Stimulated activated CD4-positive, alpha-beta T cell treated with anti-CD3 and anti-CD28 coated beads, Interleukin-1b, Interleukin-23, amount 100 ng/mL, for 24 hours (primary cell): ENCODE measurements around the gene ZBTB16.

ENCODE experiments used
- DNase-seq, 4 experiments: peaks; one replicate each; pipeline ENCODE4 v3.0.0-alpha.2; 2020; ENCODE audit warnings: low read depth in 4 of 4, low spot score in 1 of 4

ZBTB16 gene

GRCh38 chr11:114081641-114082414 lies 22.3 kb downstream of the ZBTB16 start:
- no peak for DNase-seq

DNA sequence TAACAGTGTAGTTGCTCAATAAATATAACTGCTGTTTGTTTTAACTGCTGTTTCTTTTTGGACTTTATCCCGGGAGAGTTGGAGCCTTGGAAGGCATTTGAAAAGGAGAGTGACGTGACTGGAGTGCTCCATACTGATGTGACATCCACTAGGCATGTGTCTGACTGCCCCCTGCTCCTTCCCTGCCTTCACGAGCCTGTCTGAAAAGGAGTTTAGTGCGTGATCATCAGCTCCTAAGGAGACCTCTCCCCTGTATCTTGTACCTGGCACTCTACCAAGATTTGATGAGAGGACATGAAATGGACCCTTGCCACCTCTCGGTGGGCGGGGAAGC lies 22.9 kb downstream of the ZBTB16 start:
- no peak for DNase-seq

- no peak for DNase-seq
Observed at GRCh38 chr11:114082767-114083181, 23.3 kb downstream of the ZBTB16 start.

DNA sequence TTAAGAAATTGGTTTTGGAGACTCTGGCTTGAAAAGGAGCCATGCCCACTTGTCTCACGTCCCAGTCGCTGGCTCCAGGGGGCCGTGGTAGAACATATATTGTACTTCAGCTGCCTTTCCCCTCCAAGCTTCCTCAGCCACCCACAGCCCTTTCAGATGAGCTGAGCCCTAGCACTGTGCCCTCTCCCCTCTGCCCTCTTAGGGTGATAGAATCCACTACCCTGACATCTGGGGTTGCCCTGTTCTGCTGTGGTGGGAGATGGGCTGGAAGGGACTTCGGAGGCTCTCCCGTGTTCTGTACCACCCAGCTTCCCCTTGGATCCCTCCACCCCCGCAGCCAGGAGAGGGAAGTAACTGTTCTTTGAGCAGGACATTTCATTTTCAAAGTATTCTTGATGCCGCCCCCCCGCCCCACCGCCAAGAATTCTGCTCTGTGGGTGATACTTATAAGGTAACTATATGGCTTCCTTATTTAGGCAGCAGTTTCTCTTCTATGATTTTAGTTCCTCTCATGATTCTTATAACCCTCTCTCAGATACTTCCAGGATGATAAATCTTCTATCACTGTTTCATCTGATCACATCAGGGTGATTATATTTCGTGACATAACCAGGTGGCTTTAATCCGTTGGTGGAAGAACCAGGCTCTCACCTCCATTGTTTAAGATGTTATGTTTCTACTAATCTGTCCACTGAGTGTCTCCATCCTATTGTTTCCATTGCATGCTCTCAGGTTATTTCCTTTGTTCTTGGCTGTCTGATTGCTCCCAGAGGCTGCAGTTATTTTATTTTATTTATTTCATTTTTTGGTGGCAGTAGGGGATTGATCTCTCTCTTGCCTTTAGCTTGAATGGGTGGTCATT lies 24.1 kb downstream of the ZBTB16 start:
- DNase-seq: no peak

- DNase-seq: no peak
Observed at GRCh38 chr11:114084414-114084813, 24.9 kb downstream of the ZBTB16 start.

DNA sequence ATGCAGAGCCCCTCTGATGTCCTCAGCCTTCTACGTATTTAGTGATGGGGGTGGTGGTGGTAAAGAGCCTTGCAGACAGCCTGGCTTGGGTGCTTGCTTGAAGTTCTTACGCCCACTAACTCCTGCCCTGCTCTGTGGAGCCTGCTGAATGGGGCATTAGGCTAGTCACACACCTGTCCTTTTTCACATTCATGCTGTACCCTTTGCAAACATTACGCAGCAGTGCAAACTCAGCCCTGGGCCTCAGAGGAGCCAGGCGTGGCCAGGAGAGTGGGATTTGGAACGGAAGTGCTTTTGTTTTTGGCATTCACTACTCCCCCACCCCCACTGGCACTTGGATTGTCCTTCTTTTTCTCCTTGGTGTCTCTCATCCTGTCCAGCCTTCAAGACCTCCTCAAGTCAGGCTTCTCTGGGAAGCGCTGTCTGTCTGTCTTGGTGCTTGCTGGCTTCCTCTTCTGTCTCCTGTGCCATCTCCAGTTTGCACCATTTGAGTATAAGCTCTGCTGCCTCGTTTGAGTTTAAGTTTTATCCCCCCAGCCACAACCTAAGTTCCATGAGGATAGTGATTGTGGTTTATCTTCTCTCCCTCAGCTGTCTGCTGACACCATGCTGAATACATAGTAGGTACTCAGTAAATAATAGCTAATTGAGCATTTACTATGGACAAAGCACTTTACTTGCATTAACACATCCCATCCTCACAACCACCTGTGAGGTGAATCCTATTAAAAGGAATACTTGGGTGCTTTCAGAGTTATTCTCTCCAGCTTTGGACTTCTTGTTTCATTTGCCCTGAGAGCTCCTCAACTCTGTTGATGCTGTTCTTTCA lies 26.7 kb downstream of the ZBTB16 start:
- no peak for DNase-seq

DNA sequence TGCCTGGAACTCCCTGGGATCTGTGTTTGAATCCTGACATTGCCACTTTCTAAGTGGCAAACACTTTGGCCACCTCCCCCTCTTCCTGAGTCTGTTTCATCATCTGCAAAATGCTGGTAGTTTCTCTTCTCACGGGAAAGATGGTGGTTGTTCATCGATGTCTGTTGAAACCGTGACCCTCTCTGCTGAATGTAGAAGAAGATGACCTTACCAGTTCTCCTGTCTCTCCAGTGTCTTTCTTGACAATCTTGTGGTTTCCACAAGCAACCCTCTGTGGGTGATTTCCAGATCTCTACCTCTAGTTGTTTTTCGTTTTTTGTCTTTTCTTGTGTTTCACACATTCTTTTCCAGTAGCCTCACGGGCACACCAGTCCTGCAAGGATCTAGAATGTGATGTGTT lies 27.5 kb downstream of the ZBTB16 start:
- no peak for DNase-seq

GRCh38 chr11:114088216-114088615 lies 28.7 kb downstream of the ZBTB16 start:
- DNase-seq: no peak

DNA sequence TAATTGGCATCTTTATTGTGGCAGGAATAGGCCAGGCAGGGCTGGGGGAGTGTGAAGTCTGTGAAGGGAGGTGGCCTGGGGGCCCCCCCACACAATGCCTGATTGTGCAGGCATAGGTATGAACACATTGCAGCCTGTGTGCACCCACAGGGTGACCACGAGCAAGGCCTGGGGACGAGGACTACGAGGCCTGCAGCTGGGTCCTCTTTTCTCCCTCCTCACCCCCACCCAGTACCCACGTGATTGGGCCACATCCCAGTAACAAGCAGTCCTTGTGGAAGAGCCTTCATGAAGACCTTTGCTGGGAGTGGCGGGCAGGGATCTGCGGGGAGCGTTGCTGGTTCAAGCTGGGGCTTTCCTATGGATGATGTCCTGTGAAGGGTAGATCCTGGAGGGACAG lies 29.3 kb downstream of the ZBTB16 start:
- no peak for DNase-seq

DNA sequence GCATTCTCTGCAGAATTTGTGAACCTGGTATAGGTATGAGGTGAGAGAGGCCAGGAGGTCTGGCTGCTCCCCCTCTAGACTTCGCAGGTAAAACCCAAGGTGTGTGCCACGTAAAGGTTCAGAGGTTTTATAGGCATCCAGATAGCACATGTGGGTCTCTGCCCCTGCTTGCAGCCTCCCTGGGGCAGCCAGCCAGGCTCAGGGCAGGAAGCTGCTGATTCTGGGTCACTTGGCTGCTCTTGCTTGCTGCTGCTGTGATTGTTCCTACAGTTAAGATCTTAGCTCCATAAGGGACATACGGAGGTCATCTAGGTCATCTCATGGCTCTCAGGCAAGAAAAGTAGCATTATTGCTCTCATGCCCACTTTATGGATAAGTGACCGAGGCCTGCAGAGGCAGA lies 30.2 kb downstream of the ZBTB16 start:
- DNase-seq: no peak

GRCh38 chr11:114090225-114090910 lies 30.9 kb downstream of the ZBTB16 start:
- DNase-seq: no peak

- no peak for DNase-seq
Observed at GRCh38 chr11:114090976-114091375, 31.5 kb downstream of the ZBTB16 start.

DNA sequence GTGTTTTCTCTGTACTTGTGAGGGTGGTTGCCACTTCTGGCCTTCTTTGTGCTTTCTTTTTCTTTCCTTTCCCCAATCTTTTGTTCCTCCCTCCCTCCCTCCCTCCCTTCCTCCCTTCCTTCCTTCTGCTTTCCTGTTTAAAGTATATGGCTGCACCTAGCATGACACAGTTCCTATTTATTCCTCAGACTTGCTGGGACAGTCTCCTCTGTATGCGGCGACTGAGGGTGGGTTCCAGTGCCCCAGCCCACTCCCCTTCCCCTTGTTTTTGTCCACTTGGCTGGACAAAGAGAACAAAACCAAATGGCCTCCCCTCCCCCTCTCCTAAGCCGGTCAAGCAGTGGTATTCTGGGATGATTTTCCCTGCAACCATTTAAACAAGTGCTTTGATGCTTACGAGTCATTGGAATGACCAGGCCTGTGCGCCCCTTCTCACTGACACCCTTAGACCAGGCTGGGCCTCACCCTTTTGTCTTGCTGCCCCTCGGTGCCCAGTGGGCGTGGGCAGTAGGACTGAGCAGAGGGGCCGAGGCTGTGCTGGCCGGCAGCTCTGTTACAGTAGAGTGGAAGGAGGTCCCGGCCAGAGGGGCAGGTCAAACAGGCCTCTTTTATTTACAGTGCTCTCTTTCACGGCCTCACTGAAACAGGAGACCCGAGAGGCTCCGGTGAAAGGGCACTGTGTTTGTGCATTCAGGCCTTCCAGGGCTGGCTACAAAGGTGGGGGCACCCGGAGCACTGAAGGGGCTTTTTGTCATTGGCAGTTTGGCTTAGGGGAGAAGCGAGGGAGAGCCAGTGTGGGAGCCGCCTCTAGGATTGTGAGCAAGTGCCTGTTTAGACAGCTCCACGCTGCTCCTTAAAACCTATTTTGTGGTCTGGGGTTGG lies 32.2 kb downstream of the ZBTB16 start:
- no peak for DNase-seq

DNA sequence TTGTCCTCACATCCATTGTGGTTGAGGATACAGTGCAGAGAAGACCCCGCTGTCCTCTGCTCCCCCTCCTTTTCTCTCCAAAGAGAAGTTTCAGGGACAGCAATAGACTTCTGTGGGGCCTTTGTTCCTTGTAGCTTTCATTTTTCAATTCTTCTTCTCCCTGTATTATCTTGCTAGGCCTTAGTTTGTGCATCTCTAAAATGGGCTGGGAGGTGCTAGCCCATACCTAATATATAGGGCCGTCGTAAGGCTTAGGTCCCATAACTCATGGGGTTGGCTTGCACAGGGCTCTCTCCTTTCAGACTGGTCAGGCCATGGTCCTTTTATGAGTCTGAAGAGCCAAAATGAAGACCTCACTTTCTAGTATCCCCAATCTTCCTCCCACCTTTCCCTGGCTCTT lies 33.0 kb downstream of the ZBTB16 start:
- no peak for DNase-seq

- DNase-seq: no peak
Observed at GRCh38 chr11:114092953-114093352, 33.4 kb downstream of the ZBTB16 start.

- DNase-seq: no peak
Observed at GRCh38 chr11:114094516-114094915, 35.0 kb downstream of the ZBTB16 start.

- DNase-seq: no peak
Observed at GRCh38 chr11:114095899-114096298, 36.4 kb downstream of the ZBTB16 start.

GRCh38 chr11:114097832-114098231 lies 38.3 kb downstream of the ZBTB16 start:
- DNase-seq: no peak

DNA sequence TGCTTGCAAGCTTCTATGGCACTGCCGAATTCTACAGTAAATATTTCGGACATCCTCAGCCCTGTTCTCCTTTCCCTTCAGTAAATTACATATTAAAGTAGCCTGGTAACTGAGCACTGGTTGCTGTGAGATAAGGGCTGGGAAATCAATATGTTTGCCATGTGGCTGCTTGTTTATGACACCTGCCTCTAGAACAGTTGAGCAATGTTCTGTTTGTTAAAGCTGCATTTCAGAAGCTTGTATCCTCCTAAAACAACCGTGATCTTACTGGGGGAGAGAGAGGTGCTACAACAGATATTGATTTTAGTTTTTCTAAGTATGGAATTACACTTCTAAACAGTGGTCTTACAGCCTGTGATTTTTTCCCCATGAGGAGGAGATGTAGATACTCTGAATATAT lies 39.4 kb downstream of the ZBTB16 start:
- no peak for DNase-seq
